CD4-positive, alpha-beta T cell treated with Interleukin-2 at 100 ng/mL for 4 hours (primary cell): ENCODE results near the gene FRMD4B.

Source experiments
- DNase-seq: peaks from one replicate; pipeline ENCODE4 v3.0.0-alpha.2; 2020; ENCODE audit warnings: low spot score

Gene FRMD4B

GRCh38 chr3:69405067-69405466 lies 19.2 kb upstream of the FRMD4B start:
- DNase-seq, result no peak

DNA sequence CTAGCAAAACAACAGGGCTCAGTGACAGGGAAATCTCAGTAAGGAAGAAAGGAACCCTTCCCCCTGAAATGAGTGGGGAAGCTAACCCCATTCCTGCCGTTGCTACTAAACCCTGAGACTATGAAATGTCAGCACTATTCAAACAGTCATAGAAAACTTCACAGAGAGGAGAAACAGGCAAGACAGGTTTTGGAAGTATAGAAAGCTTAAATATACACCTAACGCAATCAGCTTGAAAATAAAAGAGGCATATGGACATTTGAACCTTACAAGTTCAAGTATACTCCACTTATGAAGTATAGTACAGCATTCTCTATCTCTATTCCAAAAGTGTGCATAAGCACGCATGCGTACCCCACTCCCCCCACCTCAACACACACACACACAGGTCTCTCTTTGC lies 17.6 kb upstream of the FRMD4B start:
- no peak for DNase-seq

DNA sequence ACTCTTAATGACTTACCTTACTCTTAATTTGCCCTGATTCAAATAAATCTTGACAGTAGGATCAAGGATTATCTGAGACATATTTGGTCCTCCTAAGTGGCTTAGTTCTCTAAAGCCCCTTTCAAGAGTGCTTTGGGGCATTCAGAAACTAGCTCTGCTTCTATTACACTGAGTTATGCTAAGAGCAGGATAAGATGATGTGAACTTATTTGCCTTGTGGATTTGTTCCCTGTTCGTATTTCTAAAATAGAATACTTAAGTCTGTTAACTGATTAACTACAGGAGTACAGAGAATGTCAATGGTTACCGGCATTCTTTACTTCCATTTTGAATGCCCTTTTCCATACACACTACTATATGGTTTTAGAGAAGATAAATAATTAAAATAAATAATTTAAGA lies 14.8 kb upstream of the FRMD4B start:
- DNase-seq, result no peak

DNA sequence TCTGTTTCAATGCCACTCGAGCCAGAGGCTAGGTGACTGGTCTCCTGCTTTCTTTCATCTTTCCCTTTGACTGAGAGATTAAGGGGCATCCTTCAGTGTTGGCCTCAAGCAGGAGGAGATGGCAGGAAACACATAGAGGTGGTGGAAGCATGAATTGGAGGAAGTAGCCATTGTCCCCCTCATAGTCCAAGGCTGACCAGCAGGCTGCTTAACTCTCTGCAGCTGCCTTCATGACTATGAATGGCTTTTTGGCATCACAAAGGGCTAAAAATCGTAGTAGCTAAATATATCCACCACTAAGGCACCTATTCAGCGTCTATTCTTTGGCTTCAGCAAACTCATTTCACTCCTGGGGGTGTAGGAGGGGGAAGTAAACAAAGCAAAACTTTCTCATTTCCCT lies 7.0 kb upstream of the FRMD4B start:
- no peak for DNase-seq

- DNase-seq, result no peak
These were observed 6.5 kb upstream of the FRMD4B start for GRCh38 chr3:69392415-69392814.

DNA sequence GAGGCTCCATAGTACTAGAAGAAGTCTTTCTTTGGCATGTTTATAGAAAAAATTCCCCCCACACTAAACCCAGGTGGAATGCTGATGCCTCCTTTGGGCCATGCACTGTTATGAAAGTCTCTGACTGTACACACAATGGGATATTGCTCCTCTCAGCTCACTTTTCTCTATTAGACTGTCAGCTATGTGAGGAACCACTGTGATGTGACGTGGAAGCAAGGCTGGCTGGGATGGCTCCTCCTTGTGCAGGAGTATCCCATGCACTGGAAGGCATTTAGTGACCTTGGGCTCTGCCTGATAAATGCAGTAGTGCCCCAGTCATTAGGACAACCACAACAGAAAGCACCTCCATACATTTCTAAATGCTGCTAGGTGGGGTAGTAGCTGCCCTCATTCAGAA lies 5.7 kb upstream of the FRMD4B start:
- DNase-seq, result no peak

GRCh38 chr3:69390771-69391170 lies 4.9 kb upstream of the FRMD4B start:
- DNase-seq, result no peak

DNA sequence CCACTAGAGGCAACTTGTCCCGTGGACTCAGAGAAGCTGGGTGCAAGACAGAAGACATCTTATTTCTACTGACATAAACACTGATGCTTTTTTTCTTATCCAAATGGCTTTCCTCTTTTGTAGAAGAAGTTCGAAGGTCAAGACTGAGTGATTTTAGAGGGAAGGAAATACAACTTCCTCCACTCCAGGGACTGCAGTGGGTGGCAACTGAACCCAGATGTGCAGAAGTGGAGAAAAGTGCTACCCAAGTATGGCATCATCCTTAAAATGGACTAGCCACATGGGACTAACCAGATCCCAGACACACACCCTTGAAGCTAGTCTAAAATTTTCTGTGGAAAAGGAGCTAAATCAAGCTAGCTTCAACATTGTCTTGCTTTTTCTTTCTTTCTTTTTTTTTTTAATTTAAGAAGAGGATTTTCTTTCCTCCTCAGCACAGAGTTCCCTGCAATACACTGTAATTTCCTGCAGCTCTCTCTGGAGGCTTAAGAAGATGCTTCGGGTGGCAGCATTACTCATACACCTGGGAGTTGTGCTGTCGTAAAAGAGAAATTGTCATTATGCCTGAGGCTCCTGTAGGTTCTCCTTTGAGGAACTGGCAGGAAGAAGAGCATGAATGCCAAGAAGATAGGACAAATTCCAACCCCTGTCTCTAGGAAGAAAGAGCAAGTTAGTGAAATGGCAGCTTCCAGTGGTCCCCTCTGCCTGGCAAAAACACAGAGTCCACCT lies 3.8 kb upstream of the FRMD4B start:
- no peak for DNase-seq

- no peak for DNase-seq
These were observed 2.4 kb upstream of the FRMD4B start for GRCh38 chr3:69388241-69388640.

DNA sequence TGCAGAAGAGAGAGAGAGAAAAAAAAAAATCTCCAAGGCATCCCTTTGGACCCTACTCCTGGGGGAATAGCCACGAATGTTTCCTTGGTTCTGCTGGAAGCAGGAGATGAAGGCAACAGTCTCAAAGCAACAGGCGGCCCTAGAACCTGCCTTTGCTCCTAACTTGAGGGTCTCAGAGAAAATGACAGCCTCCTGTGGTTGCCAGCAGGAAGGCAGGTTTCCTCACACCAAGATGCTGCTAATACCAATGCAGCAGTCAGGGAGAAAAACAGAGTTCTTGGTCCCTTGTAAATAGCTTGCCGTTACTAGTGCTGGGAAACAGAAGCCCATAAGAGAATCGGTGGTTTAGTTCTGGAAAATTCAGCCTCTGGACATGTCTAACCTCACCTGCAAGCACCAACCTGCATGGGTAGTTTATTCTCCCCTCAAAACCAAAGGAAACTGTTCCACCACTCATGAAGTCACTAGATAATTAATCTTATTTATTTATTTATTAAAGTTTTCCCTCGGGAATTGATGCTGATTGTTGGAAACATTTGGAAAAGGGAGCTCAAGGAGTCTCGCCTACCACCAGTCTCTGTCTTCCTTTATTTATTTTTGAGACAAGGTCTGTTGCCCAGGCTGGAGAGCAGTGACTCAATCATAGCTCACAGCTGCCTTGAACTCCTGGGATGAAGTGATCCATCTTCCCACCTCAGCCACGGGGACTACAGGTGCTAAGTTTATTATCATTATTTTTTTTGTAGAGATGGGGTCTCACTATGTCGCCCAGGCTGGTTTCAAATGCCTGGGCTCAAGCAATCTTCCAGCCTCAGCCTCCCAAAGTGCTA lies 883 bp upstream of the FRMD4B start:
- no peak for DNase-seq

- DNase-seq, result no peak
These were observed 665 bp downstream of the FRMD4B start for GRCh38 chr3:69385123-69385722.

GRCh38 chr3:69384326-69384725 lies 1.6 kb downstream of the FRMD4B start:
- no peak for DNase-seq

GRCh38 chr3:69379661-69380060 lies 6.2 kb downstream of the FRMD4B start:
- no peak for DNase-seq

- DNase-seq, result no peak
These were observed 7.6 kb downstream of the FRMD4B start for GRCh38 chr3:69378112-69378802.

DNA sequence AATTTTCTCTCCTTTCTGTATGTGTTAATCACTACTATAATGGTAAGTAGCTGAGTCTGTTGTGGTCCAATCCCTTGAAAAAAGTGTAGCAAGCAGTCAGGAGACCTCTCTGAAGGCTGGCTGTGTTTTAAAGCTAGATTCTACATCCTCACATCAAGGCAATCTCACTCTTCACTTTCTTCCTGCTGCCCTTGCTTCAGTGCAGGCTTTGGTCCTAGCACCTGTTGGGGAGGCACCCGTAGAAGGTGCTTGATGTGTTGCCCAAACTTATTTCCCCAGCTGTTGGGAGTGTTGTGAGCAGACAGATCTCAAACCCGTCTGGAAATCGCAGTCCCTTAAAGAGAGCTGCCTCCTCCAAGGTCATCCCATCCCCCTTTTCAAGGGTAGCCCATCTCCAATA lies 8.6 kb downstream of the FRMD4B start:
- no peak for DNase-seq

GRCh38 chr3:69376731-69377130 lies 9.2 kb downstream of the FRMD4B start:
- no peak for DNase-seq

GRCh38 chr3:69371816-69372215 lies 14.1 kb downstream of the FRMD4B start:
- DNase-seq, result no peak

GRCh38 chr3:69370901-69371301 lies 15.0 kb downstream of the FRMD4B start:
- no peak for DNase-seq

GRCh38 chr3:69370156-69370883 lies 15.6 kb downstream of the FRMD4B start:
- peak; percentile 18 for DNase-seq

GRCh38 chr3:69368129-69368741 lies 17.7 kb downstream of the FRMD4B start:
- peak; percentile 37 for DNase-seq

DNA sequence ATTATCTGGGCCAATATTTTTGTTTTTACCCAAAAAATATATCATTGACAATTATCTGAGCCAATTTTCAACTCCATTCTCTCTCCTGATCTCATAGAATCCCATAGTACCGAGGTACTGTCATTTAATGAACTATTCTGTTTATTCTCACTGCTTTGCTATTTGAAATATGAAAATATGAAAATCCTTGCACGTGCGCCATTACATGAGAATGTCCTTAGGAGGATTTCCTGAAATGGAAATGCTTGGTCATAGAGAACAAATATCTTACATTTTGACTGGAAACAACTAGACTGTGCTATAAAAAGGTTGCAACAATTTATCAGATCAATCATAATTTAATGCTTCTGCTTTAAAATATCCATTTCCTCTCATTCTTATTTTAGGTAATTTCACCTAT lies 18.3 kb downstream of the FRMD4B start:
- no peak for DNase-seq
